Cardiac fibroblast (primary cell): ENCODE results near the gene SYCP2.

Experiments
- DNase-seq, 2 donors: peaks; one replicate each; pipeline versions ENCODE4 v3.0.0 to v3.0.0-alpha.2; 2010; ENCODE audit warnings: low read depth in 2 of 2
- H3K4me3 ChIP-seq, 2 donors: replicated peaks in 1 of 2; 1 replicate in 1 of 2; 2 replicates in 1 of 2; pipeline ENCODE4 v1.5.1; 2011; ENCODE audit warnings: low read depth in 2 of 2, low read length in 2 of 2, mild to moderate bottlenecking in 2 of 2, moderate library complexity in 1 of 2
- TF ChIP-seq, protein P1 (sequence below): IDR thresholded peaks from one replicate; pipeline ENCODE4 v1.5.1; 2011; ENCODE audit warnings: low read depth, mild to moderate bottlenecking, low read length, inconsistent platforms

Gene SYCP2

GRCh38 chr20:59945175-59945574 lies 11.7 kb upstream of the SYCP2 start:
- H3K4me3 ChIP-seq: no peak overlapping the region
- peak in 1 of 2 donors; percentile 30 for DNase-seq
- TF ChIP-seq, protein P1, sequence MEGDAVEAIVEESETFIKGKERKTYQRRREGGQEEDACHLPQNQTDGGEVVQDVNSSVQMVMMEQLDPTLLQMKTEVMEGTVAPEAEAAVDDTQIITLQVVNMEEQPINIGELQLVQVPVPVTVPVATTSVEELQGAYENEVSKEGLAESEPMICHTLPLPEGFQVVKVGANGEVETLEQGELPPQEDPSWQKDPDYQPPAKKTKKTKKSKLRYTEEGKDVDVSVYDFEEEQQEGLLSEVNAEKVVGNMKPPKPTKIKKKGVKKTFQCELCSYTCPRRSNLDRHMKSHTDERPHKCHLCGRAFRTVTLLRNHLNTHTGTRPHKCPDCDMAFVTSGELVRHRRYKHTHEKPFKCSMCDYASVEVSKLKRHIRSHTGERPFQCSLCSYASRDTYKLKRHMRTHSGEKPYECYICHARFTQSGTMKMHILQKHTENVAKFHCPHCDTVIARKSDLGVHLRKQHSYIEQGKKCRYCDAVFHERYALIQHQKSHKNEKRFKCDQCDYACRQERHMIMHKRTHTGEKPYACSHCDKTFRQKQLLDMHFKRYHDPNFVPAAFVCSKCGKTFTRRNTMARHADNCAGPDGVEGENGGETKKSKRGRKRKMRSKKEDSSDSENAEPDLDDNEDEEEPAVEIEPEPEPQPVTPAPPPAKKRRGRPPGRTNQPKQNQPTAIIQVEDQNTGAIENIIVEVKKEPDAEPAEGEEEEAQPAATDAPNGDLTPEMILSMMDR: no peak

GRCh38 chr20:59944726-59945125 lies 11.3 kb upstream of the SYCP2 start:
- no peak for DNase-seq
- TF ChIP-seq, protein P1: no peak

GRCh38 chr20:59942245-59942644 lies 8.8 kb upstream of the SYCP2 start:
- no peak overlapping the region for H3K4me3 ChIP-seq
- no peak for DNase-seq

More at GRCh38 chr20:59944726-59945125, 11.3 kb upstream of the SYCP2 start:
- no peak overlapping the region for H3K4me3 ChIP-seq

GRCh38 chr20:59940956-59941294 lies 7.5 kb upstream of the SYCP2 start:
- peak overlapping the region; percentile 70 to 77 for H3K4me3 ChIP-seq
- no peak for DNase-seq
- TF ChIP-seq, protein P1: no peak

More at GRCh38 chr20:59942245-59942644, 8.8 kb upstream of the SYCP2 start:
- TF ChIP-seq, protein P1: no peak

DNA sequence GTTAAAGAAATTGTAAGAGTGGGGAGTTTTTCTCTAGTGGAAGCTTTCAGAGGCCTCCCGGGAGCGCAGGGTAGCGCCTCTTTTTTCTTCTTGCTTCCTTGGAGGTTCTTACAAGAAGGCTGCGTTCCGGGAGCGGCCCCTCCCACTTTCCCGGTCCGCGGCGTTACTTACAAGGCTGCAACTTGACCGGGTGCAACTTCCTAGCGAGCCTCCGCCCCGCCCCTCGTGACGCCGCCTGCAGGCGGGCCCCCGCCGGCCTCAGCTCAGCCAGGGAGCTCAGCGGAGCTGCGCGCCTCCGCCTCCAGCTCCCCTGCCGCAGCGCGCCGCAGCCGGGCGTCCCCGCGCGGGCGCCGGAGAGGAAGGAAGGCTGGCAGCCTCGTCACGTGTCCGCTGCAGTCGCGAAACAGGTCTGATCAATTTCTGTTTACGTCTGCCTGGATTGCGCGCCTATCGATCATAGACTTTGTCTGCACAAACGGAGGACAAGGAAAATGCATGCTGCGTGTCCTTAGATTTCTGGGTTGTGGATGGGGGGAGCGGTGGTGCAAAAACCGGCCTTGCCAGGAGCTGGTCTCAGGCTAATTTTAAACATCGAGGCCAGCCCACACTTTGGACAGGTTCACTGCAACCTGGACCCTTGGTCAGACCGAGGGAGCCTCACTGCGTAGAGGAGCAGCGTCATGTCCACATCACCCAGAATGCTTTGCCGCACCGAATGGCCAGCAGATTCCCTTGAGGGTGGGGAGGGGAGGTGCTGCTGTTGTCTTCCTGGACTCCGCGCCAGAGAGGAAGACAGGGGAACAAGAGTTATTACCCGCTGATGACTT lies 6.9 kb upstream of the SYCP2 start, which contains the start of the genes FAM217B and PPP1R3D:
Gene FAM217B (plus strand): TSS at position 261 of the 827 bp plus-strand sequence. CDS start 3,555 bp downstream, outside the sequence.
Gene PPP1R3D (minus strand): TSS at position 177 of the 827 bp plus-strand sequence. CDS start 374 bp downstream, outside the sequence.
- TF ChIP-seq, protein P1: no peak
- H3K4me3 ChIP-seq: peak within 1 kb of the TSS; percentile 77 to 79
- peak; percentile 97 to 98 for DNase-seq

DNA sequence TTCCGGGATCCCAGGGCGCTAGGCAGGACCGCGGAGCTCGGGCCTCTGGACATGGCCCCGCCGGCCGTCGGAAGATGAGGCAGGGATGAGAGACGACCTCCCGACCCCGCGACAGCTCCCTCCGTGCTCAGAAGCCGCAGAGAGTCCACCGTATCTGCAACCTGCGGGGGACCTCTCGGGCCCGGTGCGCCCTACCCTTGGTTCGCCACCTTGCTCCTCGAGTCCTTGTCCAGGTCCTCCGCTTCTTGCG lies 6.4 kb upstream of the SYCP2 start:
- DNase-seq: peak in 1 of 2 donors; percentile 22
- H3K4me3 ChIP-seq: peak overlapping the region; percentile 77 to 79
- TF ChIP-seq, protein P1: no peak
